Fibroblast of the conjunctiva (primary cell): ENCODE data around the gene NT5DC4.

Source experiments
- DNase-seq: peaks from one replicate; pipeline ENCODE4 v3.0.0-alpha.2; 2010; ENCODE audit warnings: low read depth

Gene NT5DC4

GRCh38 chr2:112784199-112785189, 63.7 kb downstream of the NT5DC4 start, which contains the start of gene IL1A:
TSS of gene IL1A (minus strand) at chr2:112784493. CDS start at chr2:112783770, 723 bp downstream.
- no peak for DNase-seq

- DNase-seq, result no peak
Observed at GRCh38 chr2:112787294-112787693, 66.5 kb downstream of the NT5DC4 start.

GRCh38 chr2:112787729-112788393, 67.0 kb downstream of the NT5DC4 start:
- DNase-seq, result no peak

GRCh38 chr2:112788653-112789052, 67.8 kb downstream of the NT5DC4 start:
- DNase-seq, result no peak
